CD14-positive monocyte (primary cell): ENCODE data around the gene SLC25A14. TPM values are rescaled to one million over a fixed set of nuclear protein-coding genes. Genes with fewer than 3 reads are reported as not detected.

Experiments used
- DNase-seq, 3 donors: peaks; one replicate each; pipeline ENCODE4 v3.0.0-alpha.2; 2011 to 2022
- H2AFZ ChIP-seq: 2 replicates; pipeline ENCODE4 v1.6.0; 2012; ENCODE audit warnings: mild to moderate bottlenecking, low read depth, low read length, inconsistent platforms; ENCODE audit not compliant: insufficient read depth, poor library complexity, severe bottlenecking
- H3K27ac ChIP-seq, 2 donors: 1 replicate in 1 of 2; 2 replicates in 1 of 2; pipeline ENCODE4 v1.5.1; 2012 to 2013; ENCODE audit warnings: low read length in 2 of 2, control low read depth in 1 of 2, inconsistent platforms in 1 of 2, low read depth in 1 of 2, mild to moderate bottlenecking in 1 of 2
- H3K27me3 ChIP-seq, 2 donors: one replicate each; pipeline versions ENCODE4 v1.6.0 to v1.6.1; 2011 to 2013; ENCODE audit warnings: low read length in 2 of 2; ENCODE audit not compliant: control insufficient read depth in 2 of 2, insufficient read depth in 2 of 2
- H3K36me3 ChIP-seq, 2 donors: replicated peaks in 1 of 2; 1 replicate in 1 of 2; 2 replicates in 1 of 2; pipeline versions ENCODE4 v1.5.1 to v1.6.1; 2012 to 2013; ENCODE audit warnings: low read length in 2 of 2, control low read depth in 1 of 2, inconsistent platforms in 1 of 2, mild to moderate bottlenecking in 1 of 2; ENCODE audit not compliant: insufficient read depth in 2 of 2, control insufficient read depth in 1 of 2
- H3K4me1 ChIP-seq, 2 donors: 1 replicate in 1 of 2; 2 replicates in 1 of 2; pipeline versions ENCODE4 v1.5.1 to v1.6.1; 2012 to 2013; ENCODE audit warnings: low read length in 2 of 2, control low read depth in 1 of 2, inconsistent platforms in 1 of 2, mild to moderate bottlenecking in 1 of 2, moderate library complexity in 1 of 2; ENCODE audit not compliant: insufficient read depth in 2 of 2, control insufficient read depth in 1 of 2
- H3K4me2 ChIP-seq: replicated peaks from 2 replicates; pipeline ENCODE3; 2012; ENCODE audit warnings: low read length, moderate library complexity, mild to moderate bottlenecking; ENCODE audit not compliant: poor library complexity, severe bottlenecking; ENCODE audit errors: extremely low read depth
- H3K4me3 ChIP-seq, 3 experiments: fragments of 200-600 bp in 1 of 3; sonication (generic) in 1 of 3; replicated peaks in 1 of 3; 1 replicate in 2 of 3; 2 replicates in 1 of 3; pipeline ENCODE4 v1.5.1; 2011 to 2013; ENCODE audit warnings: low read length in 3 of 3, mild to moderate bottlenecking in 3 of 3, control low read depth in 2 of 3, low read depth in 2 of 3, inconsistent platforms in 1 of 3, moderate library complexity in 1 of 3
- H3K79me2 ChIP-seq: 2 replicates; pipeline ENCODE4 v1.6.0; 2012; ENCODE audit warnings: mild to moderate bottlenecking, control low read depth, inconsistent platforms, low read length, moderate library complexity; ENCODE audit not compliant: insufficient read depth
- H3K9ac ChIP-seq: 2 replicates; pipeline ENCODE4 v1.6.0; 2017; ENCODE audit warnings: low read length, mild to moderate bottlenecking; ENCODE audit not compliant: insufficient read depth, poor library complexity, severe bottlenecking
- H3K9me3 ChIP-seq, 2 donors: replicated peaks in 1 of 2; 1 replicate in 1 of 2; 2 replicates in 1 of 2; pipeline versions ENCODE4 v1.5.1 to v1.6.1; 2012 to 2013; ENCODE audit warnings: low read length in 2 of 2, control low read depth in 1 of 2; ENCODE audit not compliant: control insufficient read depth in 1 of 2, insufficient read depth in 1 of 2
- H4K20me1 ChIP-seq: 2 replicates; pipeline ENCODE4 v1.6.0; 2012; ENCODE audit warnings: mild to moderate bottlenecking, low read length, control low read depth, moderate library complexity; ENCODE audit not compliant: insufficient read depth
- H3K27ac Mint-ChIP-seq, 7 donors: one replicate each; pipeline ENCODE4 v1.8.0; 2020; ENCODE audit warnings: mild to moderate bottlenecking in 7 of 7, mixed read lengths in 7 of 7, moderate library complexity in 6 of 7, inconsistent platforms in 2 of 7
- H3K27me3 Mint-ChIP-seq, 3 donors: one replicate each; pipeline ENCODE4 v1.8.0; 2021 to 2022; ENCODE audit warnings: low read depth in 3 of 3, mild to moderate bottlenecking in 3 of 3, mixed read lengths in 3 of 3, moderate library complexity in 3 of 3, inconsistent platforms in 1 of 3
- H3K36me3 Mint-ChIP-seq, 2 donors: one replicate each; pipeline ENCODE4 v1.8.0; 2020; ENCODE audit warnings: mixed read lengths in 2 of 2, inconsistent platforms in 1 of 2, mild to moderate bottlenecking in 1 of 2
- H3K4me1 Mint-ChIP-seq: one replicate; pipeline ENCODE4 v1.8.0; 2020; ENCODE audit warnings: mild to moderate bottlenecking, mixed read lengths
- H3K4me3 Mint-ChIP-seq, 2 donors: one replicate each; pipeline ENCODE4 v1.8.0; 2020; ENCODE audit warnings: mild to moderate bottlenecking in 2 of 2, mixed read lengths in 2 of 2, moderate library complexity in 1 of 2
- H3K9me3 Mint-ChIP-seq, 7 donors: one replicate each; pipeline ENCODE4 v1.8.0; 2020 to 2022; ENCODE audit warnings: mixed read lengths in 7 of 7, mild to moderate bottlenecking in 6 of 7, moderate library complexity in 6 of 7, inconsistent platforms in 2 of 7
- CTCF ChIP-seq: fragments of 200-600 bp; IDR thresholded peaks from one replicate; pipeline ENCODE4 v1.8.0; 2022; ENCODE audit warnings: antibody characterized with exemption, mild to moderate bottlenecking
- WGBS: methylation state at CpG from one replicate; pipeline ENCODE4 v1.1.5; 2013; ENCODE audit warnings: missing lambda C conversion rate; ENCODE audit not compliant: insufficient coverage; 5-methylcytosine and 5-hydroxymethylcytosine counted together
- intact Hi-C, 2 donors: fragments of 100-400 bp; cut with micrococcal nuclease; formaldehyde crosslinking; loops; one replicate each; pipeline versions ENCODE4 v1.15.0 to v1.15.1; 2023
- polyA plus RNA-seq, 3 donors: library from polyadenylated mRNA; depleted of rRNA in 1 of 3; unstranded in 2 of 3; stranded (reverse) in 1 of 3; fragments of 300-500 nt in 2 of 3; fragments of >200 nt in 1 of 3; fragmentation: Illumina TruSeq in 2 of 3; gene quantifications; 1 replicate in 2 of 3; 2 replicates in 1 of 3; pipeline ENCODE4 v1.2.3, GENCODE V29; 2012 to 2021

The SLC25A14 gene
- polyA plus RNA-seq, 3 donors: 7.5 to 19.2 (median 12.2) TPM

GRCh38 chrX:130296297-130296678 is 43.4 kb upstream of the SLC25A14 start:
- Histone ChIP-seq H3K79me2 (no peaks in the 10 kb centered on the region), H4K20me1 (no peaks in the 10 kb centered on the region), H3K4me3 (no peak overlapping the region), H3K27ac (no peak overlapping the region), H3K4me2 (no peak overlapping the region), H3K9ac (no peak overlapping the region), H3K9me3 (peaks cover 2 to 8% of the 10 kb centered on the region in 2 donors), H3K36me3 (no peaks in the 10 kb centered on the region), H2AFZ (no peak overlapping the region), H3K4me1 (no peaks in the 10 kb centered on the region), H3K27me3 (no peaks in the 10 kb centered on the region)
- no peak overlapping the region for H3K4me3 Mint-ChIP-seq
- H3K27ac Mint-ChIP-seq: no peak overlapping the region
- H3K36me3 Mint-ChIP-seq: no peaks in the 10 kb centered on the region
- WGBS: 100% methylated on average over 1 of the region's 3 CpGs
- intact Hi-C loops: no loop called here
- no peaks in the 10 kb centered on the region for H3K4me1 Mint-ChIP-seq
- H3K9me3 Mint-ChIP-seq: peaks cover 0 to 7% (median 5%) of the 10 kb centered on the region in 7 donors
- TF ChIP-seq CTCF: no peak
- DNase-seq: no peak
- H3K27me3 Mint-ChIP-seq: peaks cover 2 to 8% (median 5%) of the 10 kb centered on the region in 3 donors

- H3K4me1 Mint-ChIP-seq: no peaks in the 10 kb centered on the region
- H3K4me3 Mint-ChIP-seq: no peak overlapping the region
- Histone ChIP-seq H3K27me3 (no peaks in the 10 kb centered on the region), H3K9me3 (peaks cover 0 to 3% of the 10 kb centered on the region in 2 donors), H3K9ac (no peak overlapping the region), H4K20me1 (no peaks in the 10 kb centered on the region), H3K4me2 (no peak overlapping the region), H3K4me3 (no peak overlapping the region), H3K36me3 (no peaks in the 10 kb centered on the region), H2AFZ (no peak overlapping the region), H3K4me1 (no peaks in the 10 kb centered on the region), H3K79me2 (no peaks in the 10 kb centered on the region), H3K27ac (no peak overlapping the region)
- intact Hi-C loops: no loop called here
- H3K27ac Mint-ChIP-seq: no peak overlapping the region
- no peaks in the 10 kb centered on the region for H3K36me3 Mint-ChIP-seq
- peaks cover 2 to 8% (median 5%) of the 10 kb centered on the region in 3 donors for H3K27me3 Mint-ChIP-seq
- no CpG with 5 or more reads among the region's 2 CpGs for WGBS
- no peak for DNase-seq
- peaks cover 0 to 4% (median under 1%) of the 10 kb centered on the region in 7 donors for H3K9me3 Mint-ChIP-seq
- no peak for TF ChIP-seq CTCF
Measured at GRCh38 chrX:130296743-130297142, 43.0 kb upstream of the SLC25A14 start.
